ENCODE data around the gene MAML3. TPM values are rescaled to one million over a fixed set of nuclear protein-coding genes. Genes with fewer than 3 reads are reported as not detected.

Gene MAML3
- total and polyA plus RNA-seq, 2 experiments from 2014 or later, result 1.7 to 6.5 TPM

DNA sequence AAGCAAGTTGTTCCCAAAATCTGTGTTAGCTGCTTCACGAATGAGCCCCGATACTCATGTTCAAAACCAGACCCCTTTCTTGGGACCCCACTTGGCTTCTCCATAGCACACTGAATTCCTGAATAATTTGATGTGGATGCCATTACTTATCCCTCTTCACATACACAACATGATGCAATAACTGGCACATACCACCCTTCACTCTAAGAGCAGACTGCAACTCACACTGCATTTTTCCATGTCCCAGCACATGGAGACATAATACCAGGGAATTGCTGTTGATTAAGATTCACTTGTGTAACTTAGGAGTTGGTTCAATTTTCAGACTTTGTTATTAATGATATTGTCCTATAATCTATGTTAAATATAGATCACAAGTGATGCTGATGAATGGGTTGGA, 213.4 kb downstream of the MAML3 start (continued):
- TF ChIP-seq REST (IDR thresholded peaks at IDR 0.05; ENCODE audit: unreplicated experiment), result no peak
- no peak for TF ChIP-seq EZH2 (IDR thresholded peaks at IDR 0.05; ENCODE audit: low read depth, unreplicated experiment)
- TF ChIP-seq JUNB (IDR thresholded peaks at IDR 0.05; ENCODE audit: unreplicated experiment), result no peak
- no peak for TF ChIP-seq POLR2AphosphoS5 (IDR thresholded peaks at IDR 0.05; ENCODE audit: low read depth)
- no peak for TF ChIP-seq CREB1 (CRISPR knock-in tag; IDR thresholded peaks at IDR 0.05; ENCODE audit: low read depth)
- TF ChIP-seq, protein P1, sequence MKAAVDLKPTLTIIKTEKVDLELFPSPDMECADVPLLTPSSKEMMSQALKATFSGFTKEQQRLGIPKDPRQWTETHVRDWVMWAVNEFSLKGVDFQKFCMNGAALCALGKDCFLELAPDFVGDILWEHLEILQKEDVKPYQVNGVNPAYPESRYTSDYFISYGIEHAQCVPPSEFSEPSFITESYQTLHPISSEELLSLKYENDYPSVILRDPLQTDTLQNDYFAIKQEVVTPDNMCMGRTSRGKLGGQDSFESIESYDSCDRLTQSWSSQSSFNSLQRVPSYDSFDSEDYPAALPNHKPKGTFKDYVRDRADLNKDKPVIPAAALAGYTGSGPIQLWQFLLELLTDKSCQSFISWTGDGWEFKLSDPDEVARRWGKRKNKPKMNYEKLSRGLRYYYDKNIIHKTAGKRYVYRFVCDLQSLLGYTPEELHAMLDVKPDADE (IDR thresholded peaks at IDR 0.05), result no peak

DNA sequence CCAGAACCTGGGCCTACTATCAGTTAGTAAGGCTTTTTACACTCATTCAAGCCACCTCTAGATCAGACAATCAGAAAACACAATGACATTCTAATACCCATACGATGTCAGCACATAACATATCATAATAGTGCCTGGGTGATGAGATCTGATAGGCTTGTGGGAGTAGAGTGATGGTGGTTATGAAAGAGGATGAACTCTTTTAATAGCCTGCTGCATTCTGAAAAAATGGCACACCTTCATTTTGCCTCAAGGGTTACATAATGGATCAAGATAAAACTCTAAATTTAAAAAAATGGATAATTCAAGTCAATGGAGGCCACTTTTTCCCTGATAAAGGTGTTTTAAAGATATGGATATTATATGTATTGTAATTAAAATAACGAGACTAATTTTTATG, 215.6 kb downstream of the MAML3 start:
- H3K4me3 Mint-ChIP-seq, result no peak overlapping the region
- no peaks in the 10 kb centered on the region for H3K27me3 ChIP-seq (ENCODE audit: insufficient read depth)
- no peaks in the 10 kb centered on the region for H4K20me1 ChIP-seq (replicated peaks; ENCODE audit: insufficient read depth)
- DNase-seq (ENCODE audit: low spot score) (no peak), ATAC-seq (no peak)
- no peak overlapping the region for H3K4me2 ChIP-seq
- TF ChIP-seq REST (IDR thresholded peaks at IDR 0.05; ENCODE audit: unreplicated experiment) (no peak), ZNF114 (CRISPR knock-in tag; IDR thresholded peaks at IDR 0.05) (no peak), EZH2phosphoT487 (IDR thresholded peaks at IDR 0.05; ENCODE audit: unreplicated experiment) (no peak), POLR2AphosphoS5 (IDR thresholded peaks at IDR 0.05; ENCODE audit: low read depth) (no peak)
- TF ChIP-seq, protein P2, sequence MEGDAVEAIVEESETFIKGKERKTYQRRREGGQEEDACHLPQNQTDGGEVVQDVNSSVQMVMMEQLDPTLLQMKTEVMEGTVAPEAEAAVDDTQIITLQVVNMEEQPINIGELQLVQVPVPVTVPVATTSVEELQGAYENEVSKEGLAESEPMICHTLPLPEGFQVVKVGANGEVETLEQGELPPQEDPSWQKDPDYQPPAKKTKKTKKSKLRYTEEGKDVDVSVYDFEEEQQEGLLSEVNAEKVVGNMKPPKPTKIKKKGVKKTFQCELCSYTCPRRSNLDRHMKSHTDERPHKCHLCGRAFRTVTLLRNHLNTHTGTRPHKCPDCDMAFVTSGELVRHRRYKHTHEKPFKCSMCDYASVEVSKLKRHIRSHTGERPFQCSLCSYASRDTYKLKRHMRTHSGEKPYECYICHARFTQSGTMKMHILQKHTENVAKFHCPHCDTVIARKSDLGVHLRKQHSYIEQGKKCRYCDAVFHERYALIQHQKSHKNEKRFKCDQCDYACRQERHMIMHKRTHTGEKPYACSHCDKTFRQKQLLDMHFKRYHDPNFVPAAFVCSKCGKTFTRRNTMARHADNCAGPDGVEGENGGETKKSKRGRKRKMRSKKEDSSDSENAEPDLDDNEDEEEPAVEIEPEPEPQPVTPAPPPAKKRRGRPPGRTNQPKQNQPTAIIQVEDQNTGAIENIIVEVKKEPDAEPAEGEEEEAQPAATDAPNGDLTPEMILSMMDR (conservative IDR thresholded peaks at IDR 0.05; ENCODE audit: low read depth in 2 of 2), result no peak
- no peaks in the 10 kb centered on the region; the same call in 2 of the 3 replicates for H3K9me3 Mint-ChIP-seq
- peaks cover 4% of the 10 kb centered on the region for H3K27me3 Mint-ChIP-seq (ENCODE audit: insufficient read depth, low read depth, poor library complexity)
- no peak overlapping the region for H2AFZ ChIP-seq
- no peak overlapping the region for H3K4me3 ChIP-seq
- H3K27ac Mint-ChIP-seq, result no peak overlapping the region
- H3K4me1 Mint-ChIP-seq, result peaks cover 13% of the 10 kb centered on the region
- no peak overlapping the region for H3K27ac ChIP-seq (ENCODE audit: low read depth)
- H3K36me3 Mint-ChIP-seq (ENCODE audit: low read depth), result no peaks in the 10 kb centered on the region
- no peaks in the 10 kb centered on the region for H3K79me2 ChIP-seq (replicated peaks; ENCODE audit: insufficient read depth)
- no peaks in the 10 kb centered on the region for H3K36me3 ChIP-seq (ENCODE audit: insufficient read depth)
- no peaks in the 10 kb centered on the region for H3K9me2 ChIP-seq (ENCODE audit: insufficient read depth)
- peaks cover 14% of the 10 kb centered on the region for H3K4me1 ChIP-seq (ENCODE audit: insufficient read depth)
- no peaks in the 10 kb centered on the region for H3F3A ChIP-seq (replicated peaks; ENCODE audit: low read depth)
